ENCODE results near the gene CHST11. TPM values are rescaled to one million over a fixed set of nuclear protein-coding genes. Genes with fewer than 3 reads are reported as not detected.

The CHST11 gene
- total RNA-seq, 1 donor from 2014 or later = 40.1 TPM

GRCh38 chr12:104698871-104699270 is 242.1 kb downstream of the CHST11 start:
- Mint-ChIP-seq H3K36me3 (ENCODE audit: low read depth) (peaks cover 12% of the 10 kb centered on the region), H3K4me3 (no peak overlapping the region), H3K27me3 (no peaks in the 10 kb centered on the region), H3K27ac (no peak overlapping the region), H3K4me1 (peaks cover 54% of the 10 kb centered on the region), H3K9me3 (no peaks in the 10 kb centered on the region)
- CTCF ChIA-PET = interaction anchor here (0.8 to 2.3 kb wide), 3 partner anchors 17 to 317 kb away, joined by 3 to 7 read pairs (median 6); no protein-coding TSS in a partner anchor
- no peak for DNase-seq
- no peak for TF ChIP-seq CTCF (IDR thresholded peaks at IDR 0.05)
- ATAC-seq (ENCODE audit: low read depth) = no peak
- intact Hi-C loops (cut with micrococcal nuclease) = loop anchor here (5.0 kb wide), 2 partner anchors 43 to 317 kb away; no protein-coding TSS in a partner anchor
- POLR2A ChIA-PET = interaction anchor here (0.6 to 1.0 kb wide), 2 partner anchors 281 to 319 kb away, joined by 3 to 6 read pairs; no protein-coding TSS in a partner anchor

GRCh38 chr12:104699489-104700190 is 242.9 kb downstream of the CHST11 start:
- Mint-ChIP-seq H3K27me3 (no peaks in the 10 kb centered on the region), H3K4me3 (no peak overlapping the region), H3K27ac (peak overlapping the region; percentile 74), H3K36me3 (ENCODE audit: low read depth) (peaks cover 12% of the 10 kb centered on the region), H3K9me3 (no peaks in the 10 kb centered on the region), H3K4me1 (peaks cover 47% of the 10 kb centered on the region)
- TF ChIP-seq CTCF (IDR thresholded peaks at IDR 0.05) = no peak
- intact Hi-C loops (cut with micrococcal nuclease) = loop anchor here (5.0 kb wide), 2 partner anchors 43 to 317 kb away; no protein-coding TSS in a partner anchor
- ChIA-PET CTCF (interaction anchor here (0.7 to 2.3 kb wide), 4 partner anchors 17 to 318 kb away, joined by 3 to 7 read pairs (median 4); no protein-coding TSS in a partner anchor), POLR2A (interaction anchor here (0.6 kb wide), 1 partner anchor 319 kb away, joined by 3 read pairs; no protein-coding TSS in a partner anchor)
- ATAC-seq (ENCODE audit: low read depth) (peak; percentile 43), DNase-seq (no peak)

- intact Hi-C loops (cut with micrococcal nuclease) = no loop called here
- Mint-ChIP-seq H3K4me3 (no peak overlapping the region), H3K36me3 (ENCODE audit: low read depth) (peaks cover 12% of the 10 kb centered on the region), H3K4me1 (peaks cover 40% of the 10 kb centered on the region), H3K27me3 (no peaks in the 10 kb centered on the region), H3K9me3 (no peaks in the 10 kb centered on the region), H3K27ac (no peak overlapping the region)
- no peak for DNase-seq
- ChIA-PET CTCF (interaction anchor here (1.8 kb wide), 1 partner anchor 318 kb away, joined by 7 read pairs; no protein-coding TSS in a partner anchor), POLR2A (interaction anchor here (0.6 to 0.9 kb wide), 2 partner anchors 40 to 175 kb away, joined by 3 read pairs; no protein-coding TSS in a partner anchor)
- ATAC-seq (ENCODE audit: low read depth) = no peak
- no peak for TF ChIP-seq CTCF (IDR thresholded peaks at IDR 0.05)
These were observed 243.6 kb downstream of the CHST11 start for GRCh38 chr12:104700324-104700723.

- Mint-ChIP-seq H3K36me3 (ENCODE audit: low read depth) (peaks cover 12% of the 10 kb centered on the region), H3K9me3 (no peaks in the 10 kb centered on the region), H3K27ac (no peak overlapping the region), H3K27me3 (no peaks in the 10 kb centered on the region), H3K4me3 (no peak overlapping the region), H3K4me1 (peaks cover 31% of the 10 kb centered on the region)
- ChIA-PET CTCF (no interaction called here), POLR2A (interaction anchor here (0.9 kb wide), 1 partner anchor 41 kb away, joined by 3 read pairs; no protein-coding TSS in a partner anchor)
- intact Hi-C loops (cut with micrococcal nuclease) = no loop called here
- DNase-seq = no peak
- TF ChIP-seq CTCF (IDR thresholded peaks at IDR 0.05) = no peak
- ATAC-seq (ENCODE audit: low read depth) = no peak
These were observed 244.6 kb downstream of the CHST11 start for GRCh38 chr12:104701301-104701700.

- Mint-ChIP-seq H3K4me1 (peaks cover 28% of the 10 kb centered on the region), H3K4me3 (no peak overlapping the region), H3K27ac (no peak overlapping the region), H3K36me3 (ENCODE audit: low read depth) (peaks cover 12% of the 10 kb centered on the region), H3K9me3 (no peaks in the 10 kb centered on the region), H3K27me3 (no peaks in the 10 kb centered on the region)
- CTCF ChIA-PET = no interaction called here
- intact Hi-C loops (cut with micrococcal nuclease) = no loop called here
- no peak for TF ChIP-seq CTCF (IDR thresholded peaks at IDR 0.05)
- DNase-seq = no peak
- POLR2A ChIA-PET = no interaction called here
- no peak for ATAC-seq (ENCODE audit: low read depth)
These were observed 245.0 kb downstream of the CHST11 start for GRCh38 chr12:104701756-104702155.
